IMR-90 (cell line): ENCODE data around the gene MGAT5. TPM values are rescaled to one million over a fixed set of nuclear protein-coding genes. Genes with fewer than 3 reads are reported as not detected.

Source experiments
- ATAC-seq: fragments of 200-7000 bp; cut with Tn5 transposase; 2 replicates; pipeline ENCODE4 v1.9.1; 2020; ENCODE audit warnings: low read depth, mild to moderate bottlenecking, moderate library complexity
- BruUV-seq: library from RNA; stranded (reverse); fragments of 400-500 nt; replicated peaks from 2 replicates; lab custom pipeline; 2021; lab: Mats Ljungman, UMichigan
- CTCF ChIA-PET: fragments of 300-600 bp; formaldehyde crosslinking; extraction: SDS; loops from one replicate; lab custom pipeline; 2021; ENCODE audit warnings: antibody characterized with exemption; lab: Yijun Ruan, JAX
- POLR2A ChIA-PET: fragments of 300-600 bp; sonication (Branson Sonifier 250); formaldehyde crosslinking; loops from one replicate; lab custom pipeline; 2022; ENCODE audit warnings: antibody characterized with exemption; ENCODE audit not compliant: unreplicated experiment; lab: Charles Lee
- DNase-seq: peaks from one replicate; pipeline ENCODE4 v3.0.0; 2013
- H2AFZ ChIP-seq: replicated peaks from 2 replicates; pipeline ENCODE3; 2013; ENCODE audit warnings: low read length, mild to moderate bottlenecking; ENCODE audit not compliant: poor library complexity
- H2AK5ac ChIP-seq: 2 replicates; pipeline ENCODE4 v1.6.1; 2013; ENCODE audit warnings: low read depth, low read length, inconsistent platforms
- H2AK9ac ChIP-seq: replicated peaks from 2 replicates; pipeline ENCODE3; 2013; ENCODE audit warnings: mild to moderate bottlenecking, low read depth, low read length, moderate library complexity; ENCODE audit not compliant: poor library complexity
- H2BK120ac ChIP-seq: 2 replicates; pipeline ENCODE4 v1.6.1; 2013; ENCODE audit warnings: low read depth, low read length, inconsistent platforms
- H2BK15ac ChIP-seq: 3 replicates; pipeline ENCODE4 v1.6.1; 2013; ENCODE audit warnings: low read depth, low read length, inconsistent platforms
- H2BK20ac ChIP-seq: 2 replicates; pipeline ENCODE4 v1.6.1; 2013; ENCODE audit warnings: low read depth, mild to moderate bottlenecking, inconsistent platforms, low read length, moderate library complexity
- H2BK5ac ChIP-seq: 2 replicates; pipeline ENCODE4 v1.6.1; 2013; ENCODE audit warnings: mild to moderate bottlenecking, low read depth, low read length, inconsistent platforms; ENCODE audit not compliant: poor library complexity, severe bottlenecking
- H3K14ac ChIP-seq: replicated peaks from 2 replicates; pipeline ENCODE4 v1.6.1; 2013; ENCODE audit warnings: low read depth, low read length, inconsistent platforms
- H3K18ac ChIP-seq: 2 replicates; pipeline ENCODE4 v1.6.1; 2013; ENCODE audit warnings: low read depth, low read length, control low read depth
- H3K23ac ChIP-seq: 2 replicates; pipeline ENCODE4 v1.6.1; 2013; ENCODE audit warnings: low read depth, low read length, inconsistent platforms
- H3K27ac ChIP-seq: 2 replicates; pipeline ENCODE4 v1.5.1; 2013; ENCODE audit warnings: mild to moderate bottlenecking, control low read depth, low read length; ENCODE audit not compliant: insufficient read depth
- H3K27me3 ChIP-seq: 2 replicates; pipeline ENCODE4 v1.6.1; 2013; ENCODE audit warnings: low read length; ENCODE audit not compliant: control insufficient read depth, insufficient read depth
- H3K36me3 ChIP-seq: 2 replicates; pipeline ENCODE4 v1.6.1; 2013; ENCODE audit warnings: low read length, mixed read lengths; ENCODE audit not compliant: control insufficient read depth, insufficient read depth
- H3K4ac ChIP-seq: 2 replicates; pipeline ENCODE4 v1.6.1; 2013; ENCODE audit warnings: low read depth, low read length, inconsistent platforms
- H3K4me1 ChIP-seq: 2 replicates; pipeline ENCODE4 v1.6.1; 2013; ENCODE audit warnings: low read length, mixed read lengths; ENCODE audit not compliant: control insufficient read depth, insufficient read depth
- H3K4me2 ChIP-seq: 2 replicates; pipeline ENCODE4 v1.6.1; 2013; ENCODE audit warnings: low read depth, mild to moderate bottlenecking, control low read depth, low read length, moderate library complexity
- H3K4me3 ChIP-seq: 2 replicates; pipeline ENCODE4 v1.5.1; 2013; ENCODE audit warnings: low read depth, mild to moderate bottlenecking, control low read depth, low read length, moderate library complexity; ENCODE audit not compliant: insufficient read depth
- H3K56ac ChIP-seq: 2 replicates; pipeline ENCODE4 v1.6.1; 2013; ENCODE audit warnings: low read length, inconsistent platforms; ENCODE audit not compliant: insufficient read depth; ENCODE audit errors: extremely low read depth
- H3K79me1 ChIP-seq, 2 experiments: 2 replicates each; pipeline ENCODE4 v1.6.1; 2013; ENCODE audit warnings: low read length in 2 of 2, inconsistent platforms in 1 of 2, low read depth in 1 of 2
- H3K9ac ChIP-seq: 2 replicates; pipeline ENCODE4 v1.6.1; 2013; ENCODE audit warnings: low read depth, low read length, control low read depth
- H3K9me1 ChIP-seq: 2 replicates; pipeline ENCODE4 v1.6.1; 2013; ENCODE audit warnings: low read length, inconsistent platforms; ENCODE audit not compliant: insufficient read depth
- H3K9me3 ChIP-seq: 2 replicates; pipeline ENCODE4 v1.6.1; 2013; ENCODE audit warnings: low read length; ENCODE audit not compliant: control insufficient read depth, insufficient read depth
- H4K20me1 ChIP-seq: 2 replicates; pipeline ENCODE4 v1.6.1; 2013; ENCODE audit warnings: low read length, inconsistent platforms; ENCODE audit not compliant: insufficient read depth
- H4K5ac ChIP-seq: 2 replicates; pipeline ENCODE4 v1.6.1; 2013; ENCODE audit warnings: mild to moderate bottlenecking, low read depth, low read length, control low read depth
- H4K8ac ChIP-seq, 2 experiments: 2 replicates each; pipeline ENCODE4 v1.6.1; 2013; ENCODE audit warnings: low read depth in 2 of 2, low read length in 2 of 2, control low read depth in 1 of 2, inconsistent platforms in 1 of 2
- H4K91ac ChIP-seq: 2 replicates; pipeline ENCODE4 v1.6.1; 2013; ENCODE audit warnings: low read depth, low read length, inconsistent platforms; ENCODE audit not compliant: insufficient read depth
- BHLHE40 ChIP-seq: fragments of 150-350 bp; IDR thresholded peaks from 2 replicates; pipeline ENCODE4 v1.6.1; 2016; ENCODE audit warnings: mild to moderate bottlenecking, low read depth, low read length
- CEBPB ChIP-seq: IDR thresholded peaks from 2 replicates; pipeline ENCODE4 v1.6.1; 2012; ENCODE audit warnings: low read depth, low read length, improper control_type of control experiment
- CHD1 ChIP-seq: IDR thresholded peaks from 2 replicates; pipeline ENCODE4 v1.6.1; 2012; ENCODE audit warnings: low read depth, low read length, improper control_type of control experiment
- CTCF ChIP-seq: conservative IDR thresholded peaks from 2 replicates; pipeline ENCODE4 v1.5.1; 2012; ENCODE audit warnings: mild to moderate bottlenecking, low read depth, low read length, improper control_type of control experiment
- FOS ChIP-seq: fragments of 150-350 bp; IDR thresholded peaks from 2 replicates; pipeline ENCODE4 v1.6.1; 2016; ENCODE audit warnings: low read depth, low read length
- MAFK ChIP-seq: IDR thresholded peaks from 2 replicates; pipeline ENCODE4 v1.6.1; 2012; ENCODE audit warnings: low read depth, low read length, improper control_type of control experiment
- MAZ ChIP-seq: IDR thresholded peaks from 2 replicates; pipeline ENCODE4 v1.6.1; 2012; ENCODE audit warnings: low read depth, mild to moderate bottlenecking, low read length, improper control_type of control experiment, moderate library complexity, borderline replicate concordance
- MXI1 ChIP-seq: IDR thresholded peaks from 2 replicates; pipeline ENCODE4 v1.6.1; 2012; ENCODE audit warnings: low read depth, mild to moderate bottlenecking, low read length, moderate library complexity, borderline replicate concordance
- NFE2L2 ChIP-seq: fragments of 150-350 bp; IDR thresholded peaks from 2 replicates; pipeline ENCODE4 v1.6.1; 2016; ENCODE audit warnings: low read depth, mild to moderate bottlenecking, low read length
- POLR2A ChIP-seq: IDR thresholded peaks from 2 replicates; pipeline ENCODE4 v1.6.1; 2012; ENCODE audit warnings: mild to moderate bottlenecking, low read depth, low read length
- RAD21 ChIP-seq: IDR thresholded peaks from 2 replicates; pipeline ENCODE4 v1.6.1; 2012; ENCODE audit warnings: low read length, improper control_type of control experiment
- RCOR1 ChIP-seq: IDR thresholded peaks from 2 replicates; pipeline ENCODE4 v1.6.1; 2012; ENCODE audit warnings: mild to moderate bottlenecking, low read length, improper control_type of control experiment; ENCODE audit not compliant: insufficient replicate concordance
- RFX5 ChIP-seq: IDR thresholded peaks from 2 replicates; pipeline ENCODE4 v1.8.0; 2012; ENCODE audit warnings: low read depth, mild to moderate bottlenecking, low read length, moderate library complexity
- SMC3 ChIP-seq: fragments of 150-350 bp; IDR thresholded peaks from 2 replicates; pipeline ENCODE4 v1.6.1; 2016; ENCODE audit warnings: low read depth, mild to moderate bottlenecking, antibody characterized with exemption, low read length, moderate library complexity
- USF2 ChIP-seq: fragments of 150-350 bp; IDR thresholded peaks from 2 replicates; pipeline ENCODE4 v1.6.1; 2017; ENCODE audit warnings: mild to moderate bottlenecking, antibody characterized with exemption, low read length, low read depth
- WGBS, 2 experiments: methylation state at CpG; one replicate each; pipeline versions ENCODE4 v1.1.5 to v1.1.7; 2013; ENCODE audit warnings: missing lambda C conversion rate in 2 of 2; ENCODE audit not compliant: insufficient read length in 1 of 2; ENCODE audit errors: extremely low coverage in 2 of 2; 5-methylcytosine and 5-hydroxymethylcytosine counted together
- dilution Hi-C: fragments of 300-500 bp; cut with HindIII; formaldehyde crosslinking; loops from one replicate; pipeline ENCODE4 v1.14.3; 2018; ENCODE audit warnings: low sequenced_read_pairs; ENCODE audit not compliant: unreplicated experiment
- in situ Hi-C: fragments of 300-500 bp; cut with MboI; formaldehyde crosslinking; loops from 3 replicates; pipeline ENCODE4 v1.14.3; 2019; ENCODE audit warnings: low sequenced_read_pairs, inconsistent platforms, mixed read lengths
- intact Hi-C: fragments of 100-400 bp; cut with micrococcal nuclease; formaldehyde crosslinking; loops from 2 replicates; pipeline ENCODE4 v1.10.0; 2022
- polyA plus RNA-seq, 3 experiments: library from polyadenylated mRNA; depleted of rRNA; stranded (reverse); fragments of >200 nt; gene quantifications; 2 replicates each; pipeline ENCODE4 v1.2.3, GENCODE V29; 2012; ENCODE audit warnings: low replicate concordance in 1 of 3
- total RNA-seq: library from RNA; depleted of rRNA; stranded (reverse); fragments of >200 nt; gene quantifications from 2 replicates; pipeline ENCODE4 v1.2.3, GENCODE V29; 2012
- TF ChIP-seq, protein P1 (sequence below): fragments of 150-350 bp; IDR thresholded peaks from 2 replicates; pipeline ENCODE4 v1.6.1; 2016; ENCODE audit warnings: low read depth, mild to moderate bottlenecking, low read length, moderate library complexity, borderline replicate concordance

The MGAT5 gene
- total and polyA plus RNA-seq, 2 of the 4 experiments (the other 2 are of a cell fraction): 22.9 to 59.9 TPM

GRCh38 chr2:134432435-134432883 is 178.6 kb downstream of the MGAT5 start:
- H3K56ac ChIP-seq: no peak overlapping the region
- DNase-seq (no peak), ATAC-seq (no peak)
- H3K23ac ChIP-seq: peak overlapping the region; percentile 37; the same call in 1 of the 2 replicates
- peak overlapping the region; percentile 81 for H2BK120ac ChIP-seq
- TF ChIP-seq, protein P1, sequence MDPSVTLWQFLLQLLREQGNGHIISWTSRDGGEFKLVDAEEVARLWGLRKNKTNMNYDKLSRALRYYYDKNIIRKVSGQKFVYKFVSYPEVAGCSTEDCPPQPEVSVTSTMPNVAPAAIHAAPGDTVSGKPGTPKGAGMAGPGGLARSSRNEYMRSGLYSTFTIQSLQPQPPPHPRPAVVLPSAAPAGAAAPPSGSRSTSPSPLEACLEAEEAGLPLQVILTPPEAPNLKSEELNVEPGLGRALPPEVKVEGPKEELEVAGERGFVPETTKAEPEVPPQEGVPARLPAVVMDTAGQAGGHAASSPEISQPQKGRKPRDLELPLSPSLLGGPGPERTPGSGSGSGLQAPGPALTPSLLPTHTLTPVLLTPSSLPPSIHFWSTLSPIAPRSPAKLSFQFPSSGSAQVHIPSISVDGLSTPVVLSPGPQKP: no peak
- TF ChIP-seq CEBPB (no peak), RFX5 (no peak), BHLHE40 (no peak), USF2 (no peak), RCOR1 (no peak), POLR2A (no peak), MXI1 (no peak), CTCF (no peak), MAFK (no peak), SMC3 (no peak), NFE2L2 (no peak), FOS (no peak), MAZ (no peak), CHD1 (no peak), RAD21 (no peak)
- peak overlapping the region; percentile 45; the same call in 1 of the 3 replicates for H2BK15ac ChIP-seq
- peak overlapping the region; percentile 28 for H2BK5ac ChIP-seq
- in situ Hi-C loops: no loop called here
- peak overlapping the region; percentile 74 for H3K14ac ChIP-seq
- H2AK5ac ChIP-seq: peak overlapping the region; percentile 24; the same call in 1 of the 2 replicates
- H3K9me1 ChIP-seq: peaks cover 21% of the 10 kb centered on the region
- H3K79me1 ChIP-seq: peaks cover 0 to 37% of the 10 kb centered on the region in 2 experiments; a peak in 2 of 4 replicates
- H3K18ac ChIP-seq: peak overlapping the region; percentile 40; the same call in 1 of the 2 replicates
- peak overlapping the region; percentile 52; the same call in 1 of the 2 replicates for H3K4me2 ChIP-seq
- peak overlapping the region; percentile 18 to 71; a peak in 3 of 4 replicates for H4K8ac ChIP-seq
- H3K27ac ChIP-seq: no peak overlapping the region
- H4K5ac ChIP-seq: no peak overlapping the region
- peak overlapping the region; percentile 35 for H4K91ac ChIP-seq
- BruUV-seq: no TSS peak
- peak overlapping the region; percentile 76 for H3K4ac ChIP-seq
- H2AK9ac ChIP-seq: peak overlapping the region; percentile 10
- H2BK20ac ChIP-seq: peak overlapping the region; percentile 86
- dilution Hi-C loops: no loop called here
- H2AFZ ChIP-seq: no peak overlapping the region
- H3K9ac ChIP-seq: no peak overlapping the region
- H3K36me3 ChIP-seq: peaks cover 49% of the 10 kb centered on the region
- intact Hi-C loops: no loop called here
- H3K27me3 ChIP-seq: no peaks in the 10 kb centered on the region
- CTCF ChIA-PET: interaction anchor here (3.1 kb wide), 1 partner anchor 19 kb away, joined by 11 read pairs; no protein-coding TSS in a partner anchor
- H3K4me1 ChIP-seq: peaks cover 17% of the 10 kb centered on the region
- H3K4me3 ChIP-seq: no peak overlapping the region
- H4K20me1 ChIP-seq: no peaks in the 10 kb centered on the region
- no peaks in the 10 kb centered on the region for H3K9me3 ChIP-seq
- no CpG with 5 or more reads among the region's 3 CpGs for WGBS, 2 experiments
- POLR2A ChIA-PET: no interaction called here
